AG09319 (cell line): ENCODE results near the gene ZMIZ1.

ENCODE experiments used
- DNase-seq: peaks from one replicate; pipeline ENCODE4 v3.0.0-alpha.2; 2010; ENCODE audit warnings: low read depth; ENCODE audit errors: extremely low read depth
- TF ChIP-seq, protein P1 (sequence below): IDR thresholded peaks from 2 replicates; pipeline ENCODE4 v1.5.1; 2011; ENCODE audit warnings: low read depth, mild to moderate bottlenecking, inconsistent platforms, low read length, moderate library complexity

The ZMIZ1 gene

DNA sequence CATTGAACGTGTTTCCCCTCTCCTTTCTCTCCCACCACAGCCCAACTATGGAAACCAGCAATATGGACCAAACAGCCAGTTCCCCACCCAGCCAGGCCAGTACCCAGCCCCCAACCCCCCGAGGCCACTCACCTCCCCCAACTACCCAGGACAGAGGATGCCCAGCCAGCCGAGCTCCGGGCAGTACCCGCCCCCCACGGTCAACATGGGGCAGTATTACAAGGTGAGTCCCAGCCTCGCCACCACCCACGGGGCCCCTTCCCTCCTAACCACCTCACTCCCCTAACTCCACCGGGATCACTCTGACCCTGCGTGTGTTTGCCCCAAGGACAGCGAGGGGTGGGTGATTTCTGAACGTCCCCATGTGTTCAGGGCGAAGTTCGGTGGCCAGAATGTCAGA lies 227.7 kb downstream of the ZMIZ1 start:
- TF ChIP-seq, protein P1, sequence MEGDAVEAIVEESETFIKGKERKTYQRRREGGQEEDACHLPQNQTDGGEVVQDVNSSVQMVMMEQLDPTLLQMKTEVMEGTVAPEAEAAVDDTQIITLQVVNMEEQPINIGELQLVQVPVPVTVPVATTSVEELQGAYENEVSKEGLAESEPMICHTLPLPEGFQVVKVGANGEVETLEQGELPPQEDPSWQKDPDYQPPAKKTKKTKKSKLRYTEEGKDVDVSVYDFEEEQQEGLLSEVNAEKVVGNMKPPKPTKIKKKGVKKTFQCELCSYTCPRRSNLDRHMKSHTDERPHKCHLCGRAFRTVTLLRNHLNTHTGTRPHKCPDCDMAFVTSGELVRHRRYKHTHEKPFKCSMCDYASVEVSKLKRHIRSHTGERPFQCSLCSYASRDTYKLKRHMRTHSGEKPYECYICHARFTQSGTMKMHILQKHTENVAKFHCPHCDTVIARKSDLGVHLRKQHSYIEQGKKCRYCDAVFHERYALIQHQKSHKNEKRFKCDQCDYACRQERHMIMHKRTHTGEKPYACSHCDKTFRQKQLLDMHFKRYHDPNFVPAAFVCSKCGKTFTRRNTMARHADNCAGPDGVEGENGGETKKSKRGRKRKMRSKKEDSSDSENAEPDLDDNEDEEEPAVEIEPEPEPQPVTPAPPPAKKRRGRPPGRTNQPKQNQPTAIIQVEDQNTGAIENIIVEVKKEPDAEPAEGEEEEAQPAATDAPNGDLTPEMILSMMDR: no peak
- DNase-seq: no peak

DNA sequence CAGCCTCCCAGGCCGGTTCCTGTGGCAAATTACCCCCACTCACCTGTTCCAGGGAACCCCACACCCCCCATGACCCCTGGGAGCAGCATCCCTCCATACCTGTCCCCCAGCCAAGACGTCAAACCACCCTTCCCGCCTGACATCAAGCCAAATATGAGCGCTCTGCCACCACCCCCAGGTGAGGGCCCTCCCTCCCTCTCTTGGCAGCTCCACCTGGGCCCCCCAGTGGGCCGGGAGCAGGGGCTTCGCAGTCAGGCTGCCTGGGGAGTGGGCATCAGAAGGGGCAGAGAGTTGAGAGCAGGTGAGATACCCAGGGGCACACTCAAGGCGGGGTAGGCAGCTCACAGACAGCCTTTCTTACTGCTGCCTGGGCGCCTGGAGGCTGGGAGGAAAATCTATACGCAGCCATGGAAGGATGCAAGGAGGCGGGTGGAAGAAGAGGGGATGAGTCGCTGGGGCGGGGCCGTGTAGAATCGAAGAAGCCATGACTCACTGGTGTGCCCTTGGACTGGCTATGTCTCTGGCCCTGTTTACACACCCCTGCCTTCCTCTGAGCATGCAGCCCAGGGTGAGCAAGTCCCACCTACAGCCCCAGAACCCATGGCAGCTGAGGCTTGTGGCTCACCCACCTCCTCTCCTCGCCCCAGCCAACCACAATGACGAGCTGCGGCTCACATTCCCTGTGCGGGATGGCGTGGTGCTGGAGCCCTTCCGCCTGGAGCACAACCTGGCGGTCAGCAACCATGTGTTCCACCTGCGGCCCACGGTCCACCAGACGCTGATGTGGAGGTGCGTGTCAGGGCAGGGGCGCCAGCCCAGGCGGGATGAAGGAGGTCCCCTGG lies 229.9 kb downstream of the ZMIZ1 start:
- TF ChIP-seq, protein P1: no peak
- peak; percentile 84 for DNase-seq

DNA sequence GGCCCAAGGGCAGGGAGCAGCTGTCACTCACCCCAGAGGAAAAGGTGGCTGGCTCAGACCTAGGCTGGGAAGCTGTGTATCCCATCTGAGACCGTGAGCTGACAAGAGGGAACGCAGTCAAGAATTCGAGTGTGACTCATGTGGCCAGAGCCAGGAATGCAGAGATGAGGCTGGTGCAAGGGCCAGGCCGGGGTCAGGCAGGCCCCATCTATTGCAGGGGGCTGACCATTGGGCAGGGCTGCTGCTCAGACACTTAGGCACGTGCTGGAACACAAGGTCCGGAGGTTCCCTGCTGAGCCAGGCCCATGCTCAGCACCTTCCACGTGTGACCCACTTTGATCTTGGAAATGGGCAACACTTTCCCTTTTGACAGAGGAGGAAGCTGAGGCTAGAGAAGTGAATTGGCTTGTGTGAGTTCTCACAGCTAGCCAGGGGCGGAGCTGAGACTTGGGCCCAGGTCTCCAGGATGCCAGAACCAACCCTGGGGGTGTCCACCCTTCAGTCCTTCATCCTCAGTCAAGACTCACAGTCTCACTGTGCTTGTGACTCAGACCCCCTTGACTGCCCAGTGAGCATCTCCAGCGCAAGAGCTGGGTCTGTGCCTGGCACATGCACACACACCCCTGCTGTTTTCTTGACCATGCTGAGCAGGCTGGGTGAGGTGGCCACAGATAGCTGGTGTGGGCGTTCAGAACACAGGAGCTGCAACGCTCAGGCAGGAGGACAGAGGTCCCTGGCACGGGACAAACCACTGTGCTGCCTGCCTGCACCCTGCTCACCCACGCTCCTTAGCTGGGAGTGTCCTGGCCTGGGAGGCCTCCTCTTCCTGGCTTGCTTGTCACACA lies 230.9 kb downstream of the ZMIZ1 start:
- TF ChIP-seq, protein P1: no peak

DNA sequence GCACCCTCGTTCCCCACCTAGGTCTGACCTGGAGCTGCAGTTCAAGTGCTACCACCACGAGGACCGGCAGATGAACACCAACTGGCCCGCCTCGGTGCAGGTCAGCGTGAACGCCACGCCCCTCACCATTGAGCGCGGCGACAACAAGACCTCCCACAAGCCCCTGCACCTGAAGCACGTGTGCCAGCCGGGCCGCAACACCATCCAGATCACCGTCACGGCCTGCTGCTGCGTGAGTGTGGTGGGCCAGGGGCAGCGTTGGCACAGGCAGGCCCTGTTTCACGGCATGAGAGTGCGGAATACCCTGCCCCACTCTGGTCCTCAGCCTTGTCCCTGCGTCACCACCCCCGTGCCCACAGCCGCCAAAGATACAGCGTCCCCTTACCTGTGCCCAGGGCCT lies 231.9 kb downstream of the ZMIZ1 start:
- TF ChIP-seq, protein P1: no peak
- no peak for DNase-seq

More for the DNA sequence above, 230.9 kb downstream of the ZMIZ1 start:
- DNase-seq: no peak

DNA sequence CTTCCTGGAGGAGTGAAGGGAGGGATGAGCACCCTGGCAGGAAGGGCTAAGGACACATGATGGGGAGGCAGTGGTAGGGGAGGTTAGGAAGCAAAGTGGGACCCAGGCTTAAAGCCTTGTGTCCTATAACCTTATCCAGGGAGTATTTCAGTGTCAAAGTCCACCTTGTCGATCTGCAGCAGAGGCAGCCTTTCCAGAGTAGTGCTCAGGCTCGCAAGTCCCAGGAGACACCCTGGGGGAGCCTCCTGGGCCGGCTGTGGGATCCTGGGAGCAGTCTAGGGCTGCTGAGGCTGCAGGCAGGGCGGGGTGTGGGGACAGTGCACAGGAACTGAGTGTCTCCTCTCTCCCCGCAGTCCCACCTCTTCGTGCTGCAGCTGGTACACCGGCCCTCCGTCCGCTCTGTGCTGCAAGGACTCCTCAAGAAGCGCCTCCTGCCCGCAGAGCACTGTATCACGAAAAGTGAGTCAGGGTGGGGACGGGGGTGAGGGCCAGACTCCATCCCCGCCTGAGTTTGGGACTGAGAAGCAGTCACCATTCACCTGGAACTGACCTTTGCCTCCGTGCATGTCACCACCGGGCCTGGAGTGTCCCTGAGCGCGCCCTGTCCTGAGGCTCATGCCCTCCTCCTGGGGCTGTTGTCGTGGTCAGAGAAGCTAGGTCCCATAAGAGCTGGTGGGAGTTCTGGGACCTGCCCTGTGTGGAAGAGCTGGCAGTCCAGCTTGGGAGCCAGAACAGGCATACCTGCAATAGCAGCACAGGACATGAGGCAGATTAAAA lies 233.2 kb downstream of the ZMIZ1 start:
- TF ChIP-seq, protein P1: no peak
- no peak for DNase-seq

DNA sequence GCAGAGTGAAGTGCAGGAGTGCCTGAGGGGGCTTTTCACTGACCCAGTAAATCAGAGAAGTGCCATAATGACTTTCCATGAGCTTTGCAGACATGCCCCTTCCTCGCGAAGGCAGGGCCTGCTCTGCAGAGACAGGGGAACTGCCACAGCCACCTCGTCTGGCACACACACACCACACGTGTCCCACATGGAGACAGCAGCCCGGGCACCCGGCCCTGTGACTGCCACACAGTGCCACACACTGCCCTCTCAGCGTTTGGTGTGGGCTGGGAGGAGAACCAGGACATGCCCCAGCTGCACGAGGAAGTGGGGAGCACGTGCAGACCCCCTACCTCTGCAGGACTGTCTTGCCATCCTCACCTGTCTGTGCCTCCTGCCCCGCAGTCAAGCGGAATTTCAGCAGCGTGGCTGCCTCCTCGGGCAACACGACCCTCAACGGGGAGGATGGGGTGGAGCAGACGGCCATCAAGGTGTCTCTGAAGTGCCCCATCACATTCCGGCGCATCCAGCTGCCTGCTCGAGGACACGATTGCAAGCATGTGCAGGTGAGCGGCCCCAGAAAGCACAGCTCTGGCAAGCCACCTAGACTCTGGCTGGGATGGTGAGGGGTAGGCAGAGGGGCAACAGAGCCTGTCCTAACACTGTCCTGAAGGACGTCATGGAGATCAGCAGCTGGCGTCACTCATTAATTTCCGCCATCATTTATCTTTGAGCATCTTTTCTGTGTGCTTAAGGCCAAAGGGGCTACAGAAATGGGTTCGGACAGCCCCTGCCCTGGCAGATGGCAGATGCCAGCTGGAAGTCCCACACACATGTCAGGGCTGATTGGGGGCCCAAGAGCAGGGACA lies 235.1 kb downstream of the ZMIZ1 start:
- no peak for DNase-seq
- TF ChIP-seq, protein P1: no peak
